ENCODE data around the gene PSAP.

- TF ChIP-seq CTCF (IDR thresholded peaks at IDR 0.05; ENCODE audit: low read depth, low read length): no peak
- no peak for TF ChIP-seq EZH2phosphoT487 (IDR thresholded peaks at IDR 0.05; ENCODE audit: low read depth)
Measured at GRCh38 chr10:71842422-71842821, 8.6 kb downstream of the PSAP start.

All from OCI-LY3 (cell line).